Stimulated activated CD8-positive, alpha-beta memory T cell treated with anti-CD3 and anti-CD28 coated beads, Interleukin-4, amount 100 ng/mL, for 4 hours (primary cell): ENCODE measurements around the gene GALNS.
"Not testable (repeated sequence)": the region's sequence is repeated elsewhere in the genome, so short reads cannot be mapped to it uniquely, and the experiment has no call there.

ENCODE experiments used
- DNase-seq, 2 donors: peaks; one replicate each; pipeline ENCODE4 v3.0.0-alpha.2; 2020; ENCODE audit warnings: low read depth in 2 of 2, low spot score in 1 of 2

GALNS gene

GRCh38 chr16:88807142-88807625, 49.6 kb downstream of the GALNS start:
- DNase-seq: no peak

- DNase-seq: no peak
Measured at GRCh38 chr16:88806491-88807111, 50.1 kb downstream of the GALNS start.

GRCh38 chr16:88805887-88806393, 50.8 kb downstream of the GALNS start:
- no peak for DNase-seq

GRCh38 chr16:88805340-88805715, 51.4 kb downstream of the GALNS start:
- DNase-seq: no peak

- no peak for DNase-seq
Measured at GRCh38 chr16:88804552-88805339, 52.0 kb downstream of the GALNS start.

GRCh38 chr16:88804173-88804551, 52.6 kb downstream of the GALNS start:
- DNase-seq: no peak

- peak; percentile 56 to 67 for DNase-seq
Measured at GRCh38 chr16:88803264-88803987, 53.3 kb downstream of the GALNS start, which contains the start of gene CDT1. CDT1 (plus strand) TSS chr16:88803789; CDS start chr16:88803832, 43 bp downstream.

- DNase-seq: no peak
Measured at GRCh38 chr16:88800277-88800592, 56.5 kb downstream of the GALNS start.

GRCh38 chr16:88799569-88800276, 57.0 kb downstream of the GALNS start:
- DNase-seq: no peak

- DNase-seq: no peak
Measured at GRCh38 chr16:88798772-88799455, 57.8 kb downstream of the GALNS start.

GRCh38 chr16:88798073-88798472, 58.7 kb downstream of the GALNS start:
- no peak for DNase-seq

- DNase-seq: no peak
Measured at GRCh38 chr16:88796278-88796677, 60.5 kb downstream of the GALNS start.

GRCh38 chr16:88793251-88793954, 63.3 kb downstream of the GALNS start:
- DNase-seq: no peak

- DNase-seq: no peak
Measured at GRCh38 chr16:88792668-88793250, 64.0 kb downstream of the GALNS start.

GRCh38 chr16:88792078-88792550, 64.6 kb downstream of the GALNS start:
- no peak for DNase-seq

GRCh38 chr16:88790312-88791211, 66.2 kb downstream of the GALNS start:
- DNase-seq: no peak

GRCh38 chr16:88789594-88789993, 67.2 kb downstream of the GALNS start:
- no peak for DNase-seq

GRCh38 chr16:88788749-88789148, 68.0 kb downstream of the GALNS start:
- not testable (repeated sequence) for DNase-seq
